ENCODE results near the gene SMPD2. TPM values are rescaled to one million over a fixed set of nuclear protein-coding genes. Genes with fewer than 3 reads are reported as not detected.

Gene SMPD2
- total RNA-seq, 1 experiment from 2014 or later: 14.7 TPM

GRCh38 chr6:109461733-109462526 lies 21.4 kb downstream of the SMPD2 start:
- Histone ChIP-seq H3K4me2 (ENCODE audit: low read length) (no peak overlapping the region), H3K27ac (ENCODE audit: low read depth, low read length) (no peak overlapping the region), H3K9me2 (ENCODE audit: insufficient read depth) (no peaks in the 10 kb centered on the region), H3K4me3 (replicated peaks in 1 of 2; ENCODE audit: low read depth in 1 of 2, low read length in 2 of 2) (no peak overlapping the region), H4K20me1 (ENCODE audit: insufficient read depth) (peaks cover 6% of the 10 kb centered on the region; the same call in 1 of the 2 replicates), H3K9ac (ENCODE audit: low read length) (no peak overlapping the region), H2AFZ (ENCODE audit: low read depth, low read length, poor library complexity, severe bottlenecking) (no peak overlapping the region), H3K27me3 (ENCODE audit: insufficient read depth, low read length) (no peaks in the 10 kb centered on the region), H3K79me2 (ENCODE audit: insufficient read depth, low read length) (peaks cover 30% of the 10 kb centered on the region), H3K36me3 (ENCODE audit: control insufficient read depth in 1 of 2, insufficient read depth in 2 of 2, low read length in 2 of 2) (peaks cover 35 to 38% of the 10 kb centered on the region in 2 experiments; a peak in 3 of 4 replicates), H3K9me3 (ENCODE audit: control insufficient read depth in 1 of 2, insufficient read depth in 1 of 2, low read depth in 1 of 2, low read length in 2 of 2) (no peaks in the 10 kb centered on the region), H3K4me1 (ENCODE audit: control insufficient read depth in 1 of 2, insufficient read depth in 2 of 2, low read length in 2 of 2) (peaks cover 0 to 23% of the 10 kb centered on the region in 2 experiments; a peak in 2 of 4 replicates)
- BruUV-seq (replicated peaks): no TSS peak
- TF ChIP-seq SRF (IDR thresholded peaks at IDR 0.05; ENCODE audit: low read depth): no peak
- no peak for TF ChIP-seq EGR1 (IDR thresholded peaks at IDR 0.05; ENCODE audit: low read depth)
- no peak for TF ChIP-seq YY1 (IDR thresholded peaks at IDR 0.05; ENCODE audit: extremely low read depth, insufficient replicate concordance, low read depth, low read length)
- TF ChIP-seq EZH2 (IDR thresholded peaks at IDR 0.05): no peak
- TF ChIP-seq ZBTB33 (IDR thresholded peaks at IDR 0.05; ENCODE audit: extremely low read depth, insufficient replicate concordance, low read length): no peak
- TF ChIP-seq POLR2AphosphoS5 (IDR thresholded peaks at IDR 0.05; ENCODE audit: low read depth, low read length): no peak
- no peak for TF ChIP-seq ATF3 (IDR thresholded peaks at IDR 0.05)
- TF ChIP-seq CBX3 (IDR thresholded peaks at IDR 0.05; ENCODE audit: low read depth): no peak
- no peak for TF ChIP-seq SP1 (IDR thresholded peaks at IDR 0.05; ENCODE audit: low read depth)
- TF ChIP-seq SIN3A (IDR thresholded peaks at IDR 0.05; ENCODE audit: low read depth): no peak
- TF ChIP-seq CTCF (IDR thresholded peaks at IDR 0.05 in 2 of 3, conservative IDR thresholded peaks at IDR 0.05 in 1 of 3; ENCODE audit: borderline replicate concordance in 1 of 3, insufficient read depth in 1 of 3, low read depth in 2 of 3, low read length in 2 of 3): no peak
- TF ChIP-seq CEBPB (IDR thresholded peaks at IDR 0.05; ENCODE audit: low read depth): no peak
- no peak for TF ChIP-seq POLR2A (IDR thresholded peaks at IDR 0.05; ENCODE audit: borderline replicate concordance, extremely low read depth, insufficient read depth, insufficient read length)
- no peak for TF ChIP-seq REST (IDR thresholded peaks at IDR 0.05; ENCODE audit: low read depth)
- TF ChIP-seq ZNF274 (IDR thresholded peaks at IDR 0.05; ENCODE audit: low read depth, low read length): no peak
- no peak for TF ChIP-seq FOSL1 (IDR thresholded peaks at IDR 0.05; ENCODE audit: low read depth)
- TF ChIP-seq RAD21 (IDR thresholded peaks at IDR 0.05; ENCODE audit: low read depth): no peak
- TF ChIP-seq ZFX (IDR thresholded peaks at IDR 0.05): no peak
- no peak for TF ChIP-seq EZH2phosphoT487 (IDR thresholded peaks at IDR 0.05; ENCODE audit: borderline replicate concordance)
- no peak for TF ChIP-seq TCF7L2 (IDR thresholded peaks at IDR 0.05; ENCODE audit: borderline replicate concordance, extremely low read depth, insufficient read depth, insufficient read length)
- ATAC-seq (no peak), DNase-seq (ENCODE audit: low read depth, low spot score) (no peak)
- ChIA-PET POLR2A (no interaction called here), CTCF (no interaction called here), RAD21 (ENCODE audit: low non-redundant PET in 1 of 2, low total read pairs in 2 of 2, uncharacterized antibody in 2 of 2, unreplicated experiment in 2 of 2) (no interaction called here)
- intact Hi-C loops (cut with micrococcal nuclease): no loop called here

Data from HCT116 (cell line).